ENCODE measurements around the gene PLXND1.

Gene PLXND1

DNA sequence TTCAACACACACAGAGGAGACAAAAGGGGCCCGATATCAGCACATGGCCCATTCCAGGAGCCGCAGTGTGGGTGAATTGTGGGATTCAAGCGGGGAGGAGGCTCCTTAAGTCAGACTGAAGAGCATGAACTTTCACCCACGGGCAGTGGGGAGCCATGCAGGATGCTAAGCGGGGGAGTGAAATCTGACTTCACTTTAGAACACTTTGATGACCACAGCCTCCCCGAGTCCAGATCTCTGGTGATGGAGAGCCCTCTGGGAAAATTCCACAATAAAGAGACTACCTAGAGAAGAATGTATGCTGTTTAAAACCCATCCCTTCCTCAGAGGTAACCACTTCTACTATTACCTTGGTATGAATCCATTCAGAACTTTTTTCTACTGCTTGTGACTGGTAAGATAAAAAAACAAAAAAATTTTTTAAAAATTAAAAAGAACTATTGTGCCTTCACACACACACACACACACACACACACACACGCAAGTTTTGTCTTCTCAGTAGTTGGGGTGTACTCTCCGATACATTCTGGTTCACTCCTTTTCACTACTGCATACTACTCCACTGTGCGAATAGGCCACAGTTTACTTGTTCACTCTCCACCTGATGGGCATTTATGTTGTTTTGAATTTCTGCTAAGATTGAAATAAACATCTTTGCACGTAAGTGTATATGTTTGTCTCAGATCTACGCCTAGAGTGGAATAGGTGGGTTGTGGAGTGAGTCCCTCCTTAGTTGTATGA, 65.5 kb downstream of the PLXND1 start:
- H3K27ac ChIP-seq (ENCODE audit: low read length): no peak overlapping the region
- H3K27me3 ChIP-seq (ENCODE audit: control insufficient read depth, insufficient read depth, low read length): no peaks in the 10 kb centered on the region
- H3K36me3 ChIP-seq (ENCODE audit: control insufficient read depth, insufficient read depth, low read length): no peaks in the 10 kb centered on the region
- no peak for DNase-seq (ENCODE audit: low read depth, low spot score)
- WGBS (ENCODE audit: insufficient coverage, insufficient read length): no CpG with 5 or more reads among the region's 11 CpGs
- H3K9me3 ChIP-seq (ENCODE audit: control insufficient read depth, insufficient read depth, low read length): no peaks in the 10 kb centered on the region
- H3K4me1 ChIP-seq (ENCODE audit: control insufficient read depth, insufficient read depth, low read length): 0 out of 2 replicates have a peak, but pooled peaks cover 6% of the 10 kb centered on the region
- no peak overlapping the region for H3K4me3 ChIP-seq (ENCODE audit: low read length)

DNA sequence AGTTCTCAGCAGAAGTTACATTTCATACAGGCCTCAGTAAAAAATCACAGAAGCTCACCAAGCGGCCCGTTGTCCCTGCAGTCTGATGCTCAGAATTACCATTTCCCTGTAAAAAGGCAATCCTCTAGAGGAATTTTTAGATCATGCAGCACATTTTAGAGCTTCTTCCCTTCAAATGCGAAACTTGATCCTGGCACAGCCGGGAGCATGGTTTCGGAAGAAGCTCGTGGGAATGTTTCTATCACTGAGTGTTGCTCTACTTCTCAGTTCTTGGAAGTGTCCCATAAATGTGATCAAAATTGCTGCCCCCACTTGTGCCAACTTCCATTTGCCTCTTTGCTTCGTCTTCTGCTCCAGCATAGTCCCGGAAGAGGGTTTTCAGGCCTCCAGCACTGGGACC, 67.3 kb downstream of the PLXND1 start:
- no CpG with 5 or more reads among the region's 8 CpGs for whole genome bisulfite sequencing (ENCODE audit: insufficient coverage, insufficient read length)
- no peak for DNase-seq (ENCODE audit: low read depth, low spot score)
- no peaks in the 10 kb centered on the region for H3K9me3 ChIP-seq (ENCODE audit: control insufficient read depth, insufficient read depth, low read length)
- no peak overlapping the region for H3K27ac ChIP-seq (ENCODE audit: low read length)
- H3K36me3 ChIP-seq (ENCODE audit: control insufficient read depth, insufficient read depth, low read length): no peaks in the 10 kb centered on the region
- no peak overlapping the region for H3K4me3 ChIP-seq (ENCODE audit: low read length)
- no peaks in the 10 kb centered on the region for H3K27me3 ChIP-seq (ENCODE audit: control insufficient read depth, insufficient read depth, low read length)
- H3K4me1 ChIP-seq (ENCODE audit: control insufficient read depth, insufficient read depth, low read length): 0 out of 2 replicates have a peak, but pooled peaks cover 6% of the 10 kb centered on the region

DNA sequence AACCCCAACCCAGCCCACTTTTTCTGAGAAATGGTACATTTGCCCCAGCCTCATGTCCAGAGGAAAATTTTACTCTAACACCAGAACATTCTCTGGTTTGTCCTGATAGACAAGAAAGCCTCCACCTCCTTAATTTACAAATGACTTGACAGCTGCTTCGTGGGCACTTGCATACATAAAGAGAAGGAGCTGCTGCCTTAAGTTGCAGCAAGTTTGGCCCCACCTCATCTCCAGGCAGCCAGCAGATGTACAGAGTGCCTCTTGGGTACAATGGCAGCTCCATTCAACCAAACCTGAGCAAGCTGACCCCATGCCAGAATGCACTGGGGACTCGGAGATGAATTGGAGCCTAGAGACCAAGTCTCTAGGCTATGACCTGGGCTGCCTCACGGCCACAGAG, 69.7 kb downstream of the PLXND1 start:
- Histone ChIP-seq H3K27me3 (ENCODE audit: control insufficient read depth, insufficient read depth, low read length) (no peaks in the 10 kb centered on the region), H3K9me3 (ENCODE audit: control insufficient read depth, insufficient read depth, low read length) (no peaks in the 10 kb centered on the region), H3K4me1 (ENCODE audit: control insufficient read depth, insufficient read depth, low read length) (0 out of 2 replicates have a peak, but pooled peaks cover 6% of the 10 kb centered on the region), H3K27ac (ENCODE audit: low read length) (no peak overlapping the region), H3K36me3 (ENCODE audit: control insufficient read depth, insufficient read depth, low read length) (no peaks in the 10 kb centered on the region), H3K4me3 (ENCODE audit: low read length) (no peak overlapping the region)
- no peak for DNase-seq (ENCODE audit: low read depth, low spot score)
- WGBS (ENCODE audit: insufficient coverage, insufficient read length): no CpG with 5 or more reads among the region's 3 CpGs

DNA sequence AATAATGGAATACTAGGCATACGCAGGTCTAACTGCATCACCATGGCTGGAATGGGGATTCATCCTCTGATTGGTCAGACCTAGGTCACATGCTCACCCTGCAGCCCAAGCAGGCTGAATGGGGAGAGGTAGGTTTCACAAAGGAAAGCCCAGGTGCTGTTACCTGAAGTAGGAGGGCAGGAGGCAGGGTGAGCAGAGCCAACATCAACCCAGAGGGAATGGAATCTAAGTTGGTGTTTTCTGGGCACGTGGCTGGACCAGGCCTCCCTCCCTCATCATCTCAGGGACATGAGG, 70.2 kb downstream of the PLXND1 start:
- no peak overlapping the region for H3K27ac ChIP-seq (ENCODE audit: low read length)
- no peaks in the 10 kb centered on the region for H3K27me3 ChIP-seq (ENCODE audit: control insufficient read depth, insufficient read depth, low read length)
- DNase-seq (ENCODE audit: low read depth, low spot score): no peak
- WGBS (ENCODE audit: insufficient coverage, insufficient read length): no CpG with 5 or more reads among the region's 2 CpGs
- H3K4me3 ChIP-seq (ENCODE audit: low read length): no peak overlapping the region
- 0 out of 2 replicates have a peak, but pooled peaks cover 6% of the 10 kb centered on the region for H3K4me1 ChIP-seq (ENCODE audit: control insufficient read depth, insufficient read depth, low read length)
- no peaks in the 10 kb centered on the region for H3K36me3 ChIP-seq (ENCODE audit: control insufficient read depth, insufficient read depth, low read length)
- H3K9me3 ChIP-seq (ENCODE audit: control insufficient read depth, insufficient read depth, low read length): no peaks in the 10 kb centered on the region

DNA sequence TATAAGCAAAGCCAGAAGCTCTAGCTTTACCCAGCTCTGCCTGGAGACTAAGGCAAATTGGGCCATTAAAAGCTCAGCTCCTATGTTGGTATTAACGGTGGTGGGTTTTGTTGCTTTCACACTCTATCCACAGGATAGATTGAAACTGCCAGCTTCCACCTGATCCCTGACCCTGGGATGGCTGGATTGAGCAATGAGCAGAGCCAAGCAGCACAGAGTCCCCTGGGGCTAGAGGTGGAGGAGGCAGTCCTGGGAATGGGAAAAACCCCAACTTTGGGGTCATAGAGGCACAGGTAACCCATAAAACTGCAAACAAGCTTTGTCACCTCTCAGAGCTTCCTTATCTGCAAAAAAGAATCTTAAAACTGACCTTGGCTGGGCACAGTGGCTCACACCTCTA, 71.4 kb downstream of the PLXND1 start:
- Histone ChIP-seq H3K27me3 (ENCODE audit: control insufficient read depth, insufficient read depth, low read length) (no peaks in the 10 kb centered on the region), H3K4me3 (ENCODE audit: low read length) (no peak overlapping the region), H3K9me3 (ENCODE audit: control insufficient read depth, insufficient read depth, low read length) (no peaks in the 10 kb centered on the region), H3K4me1 (ENCODE audit: control insufficient read depth, insufficient read depth, low read length) (peaks cover 9% of the 10 kb centered on the region), H3K27ac (ENCODE audit: low read length) (no peak overlapping the region), H3K36me3 (ENCODE audit: control insufficient read depth, insufficient read depth, low read length) (no peaks in the 10 kb centered on the region)
- no peak for DNase-seq (ENCODE audit: low read depth, low spot score)
- no CpG with 5 or more reads among the region's 1 CpG for WGBS (ENCODE audit: insufficient coverage, insufficient read length)

DNA sequence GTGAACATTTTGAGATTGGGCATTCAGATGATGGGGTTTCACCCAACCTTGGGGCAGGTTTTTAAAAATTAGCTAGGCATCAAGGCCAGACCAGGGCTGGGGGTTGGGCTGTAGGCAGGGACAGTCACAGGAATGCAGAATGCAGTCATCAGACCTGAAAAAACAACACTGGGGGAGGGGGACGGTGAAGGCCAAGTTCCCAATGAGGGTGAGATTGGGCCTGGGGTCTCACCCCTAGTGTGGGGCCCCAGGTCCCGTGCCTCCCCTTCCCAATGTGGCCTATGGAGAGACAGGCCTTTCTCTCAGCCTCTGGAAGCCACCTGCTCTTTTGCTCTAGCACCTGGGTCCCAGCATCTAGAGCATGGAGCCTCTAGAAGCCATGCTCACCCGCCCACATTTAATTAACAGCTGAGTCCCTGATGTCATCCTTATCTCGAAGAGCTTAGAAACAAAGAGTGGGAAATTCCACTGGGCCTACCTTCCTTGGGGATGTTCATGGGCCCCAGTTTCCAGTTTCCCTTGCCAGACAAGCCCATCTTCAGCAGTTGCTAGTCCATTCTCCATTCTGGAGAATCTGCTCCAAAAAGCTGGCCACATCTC, 71.9 kb downstream of the PLXND1 start:
- Histone ChIP-seq H3K4me1 (ENCODE audit: control insufficient read depth, insufficient read depth, low read length) (peaks cover 7% of the 10 kb centered on the region), H3K36me3 (ENCODE audit: control insufficient read depth, insufficient read depth, low read length) (no peaks in the 10 kb centered on the region), H3K9me3 (ENCODE audit: control insufficient read depth, insufficient read depth, low read length) (no peaks in the 10 kb centered on the region), H3K4me3 (ENCODE audit: low read length) (no peak overlapping the region), H3K27me3 (ENCODE audit: control insufficient read depth, insufficient read depth, low read length) (no peaks in the 10 kb centered on the region), H3K27ac (ENCODE audit: low read length) (no peak overlapping the region)
- no peak for DNase-seq (ENCODE audit: low read depth, low spot score)
- WGBS (ENCODE audit: insufficient coverage, insufficient read length): no CpG with 5 or more reads among the region's 4 CpGs

DNA sequence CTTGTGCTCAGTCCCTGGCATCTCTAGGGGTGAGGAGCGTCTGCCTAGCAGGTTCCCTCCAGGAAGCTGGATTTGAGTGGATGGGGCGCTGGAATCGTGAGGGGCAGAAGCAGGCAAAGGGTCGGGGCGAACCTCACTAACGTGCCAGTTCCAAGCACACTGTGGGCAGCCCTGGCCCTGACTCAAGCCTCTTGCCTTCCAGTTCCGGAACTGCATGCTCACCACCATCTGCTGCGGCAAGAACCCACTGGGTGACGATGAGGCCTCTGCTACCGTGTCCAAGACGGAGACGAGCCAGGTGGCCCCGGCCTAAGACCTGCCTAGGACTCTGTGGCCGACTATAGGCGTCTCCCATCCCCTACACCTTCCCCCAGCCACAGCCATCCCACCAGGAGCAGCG, 73.1 kb downstream of the PLXND1 start:
- no peaks in the 10 kb centered on the region for H3K36me3 ChIP-seq (ENCODE audit: control insufficient read depth, insufficient read depth, low read length)
- no peak overlapping the region for H3K27ac ChIP-seq (ENCODE audit: low read length)
- peaks cover 5% of the 10 kb centered on the region for H3K4me1 ChIP-seq (ENCODE audit: control insufficient read depth, insufficient read depth, low read length)
- DNase-seq (ENCODE audit: low read depth, low spot score): no peak
- no CpG with 5 or more reads among the region's 16 CpGs for WGBS (ENCODE audit: insufficient coverage, insufficient read length)
- H3K27me3 ChIP-seq (ENCODE audit: control insufficient read depth, insufficient read depth, low read length): no peaks in the 10 kb centered on the region
- no peak overlapping the region for H3K4me3 ChIP-seq (ENCODE audit: low read length)
- H3K9me3 ChIP-seq (ENCODE audit: control insufficient read depth, insufficient read depth, low read length): no peaks in the 10 kb centered on the region

DNA sequence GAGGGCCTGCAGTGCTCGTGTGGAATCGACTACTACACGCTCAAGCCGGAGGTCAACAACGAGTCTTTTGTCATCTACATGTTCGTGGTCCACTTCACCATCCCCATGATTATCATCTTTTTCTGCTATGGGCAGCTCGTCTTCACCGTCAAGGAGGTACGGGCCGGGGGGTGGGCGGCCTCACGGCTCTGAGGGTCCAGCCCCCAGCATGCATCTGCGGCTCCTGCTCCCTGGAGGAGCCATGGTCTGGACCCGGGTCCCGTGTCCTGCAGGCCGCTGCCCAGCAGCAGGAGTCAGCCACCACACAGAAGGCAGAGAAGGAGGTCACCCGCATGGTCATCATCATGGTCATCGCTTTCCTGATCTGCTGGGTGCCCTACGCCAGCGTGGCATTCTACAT, 74.2 kb downstream of the PLXND1 start:
- no peak overlapping the region for H3K4me3 ChIP-seq (ENCODE audit: low read length)
- H3K27me3 ChIP-seq (ENCODE audit: control insufficient read depth, insufficient read depth, low read length): no peaks in the 10 kb centered on the region
- peaks cover 5% of the 10 kb centered on the region for H3K4me1 ChIP-seq (ENCODE audit: control insufficient read depth, insufficient read depth, low read length)
- H3K27ac ChIP-seq (ENCODE audit: low read length): no peak overlapping the region
- no peak for DNase-seq (ENCODE audit: low read depth, low spot score)
- H3K36me3 ChIP-seq (ENCODE audit: control insufficient read depth, insufficient read depth, low read length): no peaks in the 10 kb centered on the region
- WGBS (ENCODE audit: insufficient coverage, insufficient read length): no CpG with 5 or more reads among the region's 20 CpGs
- H3K9me3 ChIP-seq (ENCODE audit: control insufficient read depth, insufficient read depth, low read length): no peaks in the 10 kb centered on the region

DNA sequence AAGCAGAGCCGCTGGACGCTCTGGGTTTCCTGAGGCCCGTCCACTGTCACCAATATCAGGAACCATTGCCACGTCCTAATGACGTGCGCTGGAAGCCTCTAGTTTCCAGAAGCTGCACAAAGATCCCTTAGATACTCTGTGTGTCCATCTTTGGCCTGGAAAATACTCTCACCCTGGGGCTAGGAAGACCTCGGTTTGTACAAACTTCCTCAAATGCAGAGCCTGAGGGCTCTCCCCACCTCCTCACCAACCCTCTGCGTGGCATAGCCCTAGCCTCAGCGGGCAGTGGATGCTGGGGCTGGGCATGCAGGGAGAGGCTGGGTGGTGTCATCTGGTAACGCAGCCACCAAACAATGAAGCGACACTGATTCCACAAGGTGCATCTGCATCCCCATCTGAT, 74.8 kb downstream of the PLXND1 start:
- Histone ChIP-seq H3K4me3 (ENCODE audit: low read length) (no peak overlapping the region), H3K4me1 (ENCODE audit: control insufficient read depth, insufficient read depth, low read length) (peaks cover 4% of the 10 kb centered on the region), H3K36me3 (ENCODE audit: control insufficient read depth, insufficient read depth, low read length) (no peaks in the 10 kb centered on the region), H3K27me3 (ENCODE audit: control insufficient read depth, insufficient read depth, low read length) (no peaks in the 10 kb centered on the region), H3K27ac (ENCODE audit: low read length) (no peak overlapping the region), H3K9me3 (ENCODE audit: control insufficient read depth, insufficient read depth, low read length) (no peaks in the 10 kb centered on the region)
- no peak for DNase-seq (ENCODE audit: low read depth, low spot score)
- WGBS (ENCODE audit: insufficient coverage, insufficient read length): no CpG with 5 or more reads among the region's 11 CpGs

DNA sequence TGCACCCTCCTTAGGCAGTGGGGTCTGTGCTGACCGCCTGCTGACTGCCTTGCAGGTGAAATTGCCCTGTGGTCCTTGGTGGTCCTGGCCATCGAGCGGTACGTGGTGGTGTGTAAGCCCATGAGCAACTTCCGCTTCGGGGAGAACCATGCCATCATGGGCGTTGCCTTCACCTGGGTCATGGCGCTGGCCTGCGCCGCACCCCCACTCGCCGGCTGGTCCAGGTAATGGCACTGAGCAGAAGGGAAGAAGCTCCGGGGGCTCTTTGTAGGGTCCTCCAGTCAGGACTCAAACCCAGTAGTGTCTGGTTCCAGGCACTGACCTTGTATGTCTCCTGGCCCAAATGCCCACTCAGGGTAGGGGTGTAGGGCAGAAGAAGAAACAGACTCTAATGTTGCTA, 75.7 kb downstream of the PLXND1 start:
- Histone ChIP-seq H3K27me3 (ENCODE audit: control insufficient read depth, insufficient read depth, low read length) (no peaks in the 10 kb centered on the region), H3K9me3 (ENCODE audit: control insufficient read depth, insufficient read depth, low read length) (no peaks in the 10 kb centered on the region), H3K36me3 (ENCODE audit: control insufficient read depth, insufficient read depth, low read length) (no peaks in the 10 kb centered on the region), H3K27ac (ENCODE audit: low read length) (no peak overlapping the region), H3K4me3 (ENCODE audit: low read length) (no peak overlapping the region), H3K4me1 (ENCODE audit: control insufficient read depth, insufficient read depth, low read length) (peaks cover 5% of the 10 kb centered on the region)
- WGBS (ENCODE audit: insufficient coverage, insufficient read length): no CpG with 5 or more reads among the region's 13 CpGs
- DNase-seq (ENCODE audit: low read depth, low spot score): no peak

DNA sequence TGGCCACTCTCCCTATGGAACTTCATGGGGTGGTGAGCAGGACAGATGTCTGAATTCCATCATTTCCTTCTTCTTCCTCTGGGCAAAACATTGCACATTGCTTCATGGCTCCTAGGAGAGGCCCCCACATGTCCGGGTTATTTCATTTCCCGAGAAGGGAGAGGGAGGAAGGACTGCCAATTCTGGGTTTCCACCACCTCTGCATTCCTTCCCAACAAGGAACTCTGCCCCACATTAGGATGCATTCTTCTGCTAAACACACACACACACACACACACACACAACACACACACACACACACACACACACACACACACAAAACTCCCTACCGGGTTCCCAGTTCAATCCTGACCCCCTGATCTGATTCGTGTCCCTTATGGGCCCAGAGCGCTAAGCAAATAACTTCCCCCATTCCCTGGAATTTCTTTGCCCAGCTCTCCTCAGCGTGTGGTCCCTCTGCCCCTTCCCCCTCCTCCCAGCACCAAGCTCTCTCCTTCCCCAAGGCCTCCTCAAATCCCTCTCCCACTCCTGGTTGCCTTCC, 76.2 kb downstream of the PLXND1 start:
- Histone ChIP-seq H3K36me3 (ENCODE audit: control insufficient read depth, insufficient read depth, low read length) (no peaks in the 10 kb centered on the region), H3K9me3 (ENCODE audit: control insufficient read depth, insufficient read depth, low read length) (no peaks in the 10 kb centered on the region), H3K27me3 (ENCODE audit: control insufficient read depth, insufficient read depth, low read length) (no peaks in the 10 kb centered on the region), H3K4me1 (ENCODE audit: control insufficient read depth, insufficient read depth, low read length) (peaks cover 5% of the 10 kb centered on the region), H3K4me3 (ENCODE audit: low read length) (no peak overlapping the region), H3K27ac (ENCODE audit: low read length) (no peak overlapping the region)
- no CpG with 5 or more reads among the region's 6 CpGs for WGBS (ENCODE audit: insufficient coverage, insufficient read length)
- no peak for DNase-seq (ENCODE audit: low read depth, low spot score)

Measured in iPS DF 6.9 (cell line).